CD4-positive, alpha-beta T cell treated with Interleukin-4 for 4 hours (primary cell): ENCODE measurements around the gene ZFX.
"Not testable (repeated sequence)": the region's sequence is repeated elsewhere in the genome, so short reads cannot be mapped to it uniquely, and the experiment has no call there.

Experiments used
- DNase-seq: peaks from one replicate; pipeline ENCODE4 v3.0.0-alpha.2; 2020

Gene ZFX

DNA sequence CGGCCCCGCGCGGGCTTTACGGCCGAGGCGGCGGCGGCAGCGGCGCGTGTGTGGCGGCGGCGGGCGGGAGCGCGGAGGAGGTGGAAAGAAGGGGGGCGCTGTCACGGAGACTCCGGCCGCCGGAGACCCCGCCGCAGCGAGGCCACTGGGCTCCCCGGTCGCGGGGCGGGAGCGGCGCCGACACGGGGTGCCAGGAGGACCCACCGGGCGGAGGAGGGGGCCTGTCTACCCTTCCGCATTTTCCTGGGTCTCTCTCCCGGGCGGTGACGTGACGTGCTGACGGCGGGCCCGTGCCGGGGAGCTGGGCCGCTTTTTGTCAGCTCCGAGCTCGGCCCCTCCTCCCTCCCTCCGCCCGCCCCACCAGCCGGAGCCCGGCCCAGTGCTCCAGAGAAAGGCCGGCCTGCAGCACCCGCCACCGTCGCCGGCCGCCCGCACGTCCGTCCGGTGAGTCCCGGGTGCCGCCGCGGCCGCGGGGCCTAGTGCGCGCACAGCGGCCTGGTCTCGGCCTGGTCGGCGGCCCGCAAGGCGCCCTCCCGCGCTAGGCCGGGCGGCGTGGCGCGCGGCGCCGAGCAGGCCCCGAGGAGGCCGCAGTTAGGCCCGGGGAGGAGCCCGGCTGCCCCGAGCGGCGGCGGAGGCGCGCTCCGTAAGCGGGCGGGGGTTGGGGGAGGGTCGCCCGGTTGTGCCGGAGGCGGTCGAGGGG is at the start of gene ZFX:
Gene ZFX, plus strand, starts transcription at position 379 of the 700 bp plus-strand sequence. CDS start 23,014 bp downstream, outside the sequence.
- peak; percentile 62 for DNase-seq

- no peak for DNase-seq
Observed at GRCh38 chrX:24100713-24101112, 48.8 kb upstream of the ZFX start.

- no peak for DNase-seq
Observed at GRCh38 chrX:24110069-24110468, 39.5 kb upstream of the ZFX start.

- no peak for DNase-seq
Observed at GRCh38 chrX:24113181-24113580, 36.3 kb upstream of the ZFX start.

DNA sequence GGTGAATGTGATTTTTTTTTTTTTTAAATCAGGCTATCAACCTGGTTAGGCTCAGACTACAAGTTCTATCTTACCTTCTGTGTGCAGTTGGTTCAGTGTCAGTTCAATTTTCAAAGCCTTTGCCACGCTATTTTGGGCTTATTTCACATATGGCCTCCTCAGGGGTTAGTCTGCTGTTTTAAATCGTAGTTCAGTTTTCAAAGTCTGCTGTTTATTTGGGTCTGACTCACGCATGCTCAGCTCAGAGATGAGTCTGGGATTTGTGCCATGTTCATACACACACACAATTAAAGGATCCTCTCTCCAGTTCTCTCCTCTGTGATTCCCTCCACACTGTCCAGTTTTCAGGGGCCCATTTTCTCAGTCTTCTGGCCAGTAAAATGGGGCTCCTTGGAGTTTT is 32.3 kb upstream of the ZFX start:
- DNase-seq: no peak

- DNase-seq: no peak
Observed at GRCh38 chrX:24124244-24124799, 25.2 kb upstream of the ZFX start.

DNA sequence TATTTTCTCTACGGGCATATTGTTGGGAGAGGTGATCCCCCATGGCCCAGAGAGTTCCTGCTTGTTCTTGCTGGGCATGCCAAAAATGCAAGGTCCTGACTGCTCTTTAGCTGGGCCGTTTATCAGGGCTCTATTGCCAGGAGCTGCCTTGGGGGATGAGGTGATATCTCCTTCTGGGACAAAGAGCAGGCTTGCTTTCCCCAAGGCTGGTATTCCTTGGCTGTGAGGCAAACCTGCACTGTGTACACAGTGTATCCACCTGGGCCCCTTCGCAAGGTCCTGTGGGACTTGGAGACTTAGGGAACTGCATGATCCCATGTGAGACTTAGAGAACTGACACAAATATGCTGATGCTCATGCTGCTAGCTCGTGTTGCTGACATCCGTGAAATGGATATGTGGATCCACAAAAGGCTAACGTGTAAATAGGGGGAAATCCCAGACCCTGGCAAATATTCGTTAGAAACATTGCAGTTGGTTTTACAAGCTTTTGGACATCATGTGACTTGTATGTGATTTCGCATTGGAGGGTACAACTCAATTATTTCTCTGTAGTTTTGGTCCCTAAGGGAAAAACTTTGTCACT is 24.4 kb upstream of the ZFX start:
- DNase-seq: no peak

DNA sequence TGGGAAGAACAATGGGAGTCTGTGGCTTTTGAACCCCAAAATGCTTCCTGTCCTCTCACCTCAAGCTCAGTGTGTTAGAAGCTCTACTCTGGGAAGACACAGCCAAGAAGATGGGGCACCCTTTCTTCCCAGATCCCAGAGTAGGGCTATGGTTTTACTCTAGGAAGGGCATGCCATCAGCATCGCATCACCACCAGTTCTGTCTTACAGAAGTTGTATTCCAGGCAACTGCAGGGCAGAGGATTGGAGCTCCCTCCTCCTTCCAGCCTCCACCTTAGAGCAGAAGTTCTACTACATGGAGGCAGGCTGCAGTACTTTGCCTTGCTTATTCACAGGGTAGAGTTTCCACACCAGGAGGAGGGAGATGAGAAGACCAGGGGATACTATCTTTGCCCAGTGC is 18.1 kb upstream of the ZFX start:
- no peak for DNase-seq

- no peak for DNase-seq
Observed at GRCh38 chrX:24133312-24133711, 16.2 kb upstream of the ZFX start.

DNA sequence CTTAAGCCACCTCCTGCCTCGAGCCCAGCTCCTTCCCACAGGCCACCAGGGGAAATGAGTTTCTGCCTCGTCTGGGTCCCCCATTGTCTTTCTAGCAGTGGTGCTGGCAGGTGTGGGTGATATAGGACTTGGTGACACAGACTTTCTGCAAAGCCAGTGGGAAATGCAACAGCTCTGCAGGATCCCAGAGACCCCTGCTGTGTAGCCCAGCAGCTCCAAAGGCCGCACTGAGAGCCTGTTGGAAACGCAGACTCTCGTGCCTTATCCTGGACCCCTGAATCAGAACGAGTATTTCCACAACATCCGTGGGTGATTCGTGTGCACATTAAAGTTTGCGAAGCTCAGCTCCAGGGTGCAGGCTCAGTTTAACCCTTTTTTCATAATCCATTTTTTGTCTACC is 13.8 kb upstream of the ZFX start:
- DNase-seq: not testable (repeated sequence)

GRCh38 chrX:24137192-24137591 is 12.3 kb upstream of the ZFX start:
- DNase-seq: no peak

DNA sequence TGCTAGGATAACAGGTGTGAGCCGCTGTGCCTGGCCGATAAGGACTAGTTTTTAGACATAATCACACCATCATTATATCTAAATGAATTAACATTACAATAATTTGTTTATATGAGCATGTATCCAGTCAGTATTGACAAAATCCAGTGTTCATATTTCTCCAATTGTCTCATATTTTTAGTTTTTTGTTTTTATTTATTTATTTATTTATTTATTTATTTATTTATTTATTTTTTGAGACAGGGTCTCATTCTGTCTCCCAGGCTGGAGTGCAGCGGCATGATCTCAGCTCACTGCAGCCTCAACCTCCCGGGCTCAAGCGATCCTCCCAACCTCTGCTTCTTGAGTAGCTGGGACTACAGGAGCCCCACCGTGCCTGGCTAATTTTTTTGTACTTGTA is 5.5 kb upstream of the ZFX start:
- DNase-seq: not testable (repeated sequence)

DNA sequence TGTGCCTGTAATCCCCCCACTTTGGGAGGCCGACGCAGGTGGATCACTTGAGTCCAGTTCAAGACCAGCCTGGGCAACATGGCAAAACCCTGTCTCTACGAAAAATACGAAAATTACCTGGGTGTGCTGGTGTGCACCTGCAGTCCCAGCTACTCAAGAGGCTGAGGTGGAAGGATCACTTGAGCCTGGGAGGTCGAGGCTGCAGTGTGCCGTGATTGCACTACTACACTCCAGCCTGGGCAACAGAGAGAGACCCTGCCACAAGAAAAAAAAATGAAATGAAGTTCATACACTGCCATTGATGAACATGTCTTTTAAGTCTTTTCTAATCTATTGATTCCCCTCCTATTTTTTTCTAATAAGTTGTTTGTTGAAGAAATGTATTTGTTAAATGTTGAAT is 5.0 kb upstream of the ZFX start:
- no peak for DNase-seq

- DNase-seq: no peak
Observed at GRCh38 chrX:24145303-24146186, 4.0 kb upstream of the ZFX start.

DNA sequence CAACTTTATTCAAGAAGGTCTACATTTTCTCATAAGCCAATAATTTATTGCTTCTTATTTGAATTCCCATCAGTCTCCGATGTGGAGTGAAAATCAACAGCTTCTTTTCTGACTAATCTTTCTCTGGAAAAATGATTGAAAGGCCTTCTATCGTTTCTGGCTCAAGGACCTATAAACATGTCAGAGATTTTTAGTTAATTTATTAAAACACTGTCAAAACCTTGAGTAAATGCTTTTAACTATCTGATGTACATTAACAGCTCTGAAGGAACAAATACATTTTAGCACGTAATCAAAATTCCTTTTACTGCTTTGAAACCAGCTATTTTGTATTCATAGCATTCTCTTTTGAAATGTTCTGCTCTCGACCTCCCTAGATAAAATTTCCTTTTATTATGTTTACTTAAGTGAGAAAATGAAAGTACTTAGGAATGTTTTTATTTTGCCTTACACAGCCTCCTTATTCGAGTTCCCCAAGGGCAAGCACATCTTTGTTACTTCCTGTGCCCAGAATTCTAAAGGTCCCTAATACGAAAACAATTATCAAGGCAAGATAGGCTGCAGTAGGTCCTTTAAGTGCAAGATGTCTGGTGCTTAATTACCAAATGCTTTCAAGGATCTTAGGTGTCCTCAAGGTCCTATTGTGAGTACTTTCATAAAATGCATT is 3.1 kb upstream of the ZFX start:
- DNase-seq: no peak

GRCh38 chrX:24147165-24147564 is 2.4 kb upstream of the ZFX start:
- no peak for DNase-seq

GRCh38 chrX:24148121-24148520 is 1.4 kb upstream of the ZFX start:
- peak; percentile 15 for DNase-seq

- no peak for DNase-seq
Observed at GRCh38 chrX:24148535-24149350, 786 bp upstream of the ZFX start.

DNA sequence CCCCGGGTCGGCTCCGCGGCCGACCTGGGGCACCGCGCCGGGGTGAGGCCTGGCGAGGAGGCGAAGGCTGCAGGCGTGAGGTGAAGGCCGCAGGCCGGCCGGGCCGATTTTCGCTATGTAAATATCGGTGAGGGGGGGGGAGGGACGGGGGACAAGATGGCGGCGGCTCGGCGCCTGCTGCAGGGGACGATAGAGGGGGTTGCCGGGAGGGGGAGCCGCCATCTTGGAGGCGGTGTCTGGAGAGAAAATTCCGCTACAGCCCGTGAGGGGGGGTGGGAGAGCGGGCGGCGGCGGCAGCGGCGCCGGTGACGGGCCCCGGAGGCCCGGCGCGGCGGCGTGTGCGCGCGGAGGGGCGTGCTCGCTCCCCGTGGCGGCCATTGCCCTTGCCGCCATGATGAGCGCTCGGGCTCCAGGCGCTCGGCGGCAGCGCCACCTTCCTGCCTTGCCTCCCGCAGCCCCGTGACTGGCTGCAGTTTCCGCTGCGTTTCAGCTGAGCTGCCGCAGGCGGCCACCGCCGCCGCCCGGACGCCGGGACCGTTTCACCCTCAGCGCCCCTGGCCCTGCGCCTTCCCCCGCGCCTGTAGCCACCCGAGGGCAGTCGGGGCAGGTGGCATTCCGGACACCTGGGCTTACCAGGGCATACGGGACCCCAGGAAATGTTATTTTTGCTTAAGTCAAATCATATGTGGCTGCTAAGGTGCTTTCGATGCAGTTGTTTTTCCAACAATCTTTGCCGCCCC is 692 bp downstream of the ZFX start:
- peak; percentile 90 for DNase-seq

- no peak for DNase-seq
Observed at GRCh38 chrX:24150898-24151297, 1.4 kb downstream of the ZFX start.

GRCh38 chrX:24151513-24151912 is 2.0 kb downstream of the ZFX start:
- DNase-seq: no peak
